ENCODE measurements around the gene LRMDA.

Gene LRMDA

DNA sequence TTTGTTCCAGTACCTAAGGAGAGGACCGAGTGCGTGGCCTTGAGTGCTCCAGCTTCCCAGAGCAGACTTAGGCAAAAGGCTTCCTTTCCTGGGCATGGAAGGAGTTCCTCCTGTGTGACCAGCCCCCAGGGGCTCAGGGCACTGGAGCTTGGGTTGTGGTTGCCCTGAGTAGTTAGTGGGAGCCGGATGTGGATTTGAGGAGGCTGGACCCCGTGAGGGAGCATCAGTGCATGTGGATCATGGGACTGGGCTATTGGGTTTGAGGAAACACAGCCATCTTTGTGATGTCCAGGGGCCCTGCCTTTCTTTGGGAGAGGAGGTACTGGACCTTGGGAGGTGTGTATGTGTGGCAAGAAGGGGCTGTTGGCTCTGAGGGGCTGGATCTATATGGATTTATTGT is 8.4 kb downstream of the LRMDA start:
- TF ChIP-seq ZBTB7A (IDR thresholded peaks at IDR 0.05; ENCODE audit: low read depth) (no peak), CEBPB (IDR thresholded peaks at IDR 0.05) (no peak), EP300 (IDR thresholded peaks at IDR 0.05; ENCODE audit: borderline replicate concordance) (no peak), RAD21 (IDR thresholded peaks at IDR 0.05; ENCODE audit: low read depth) (no peak), CREB1 (IDR thresholded peaks at IDR 0.05; ENCODE audit: low read depth) (no peak), TEAD4 (IDR thresholded peaks at IDR 0.05) (no peak), YY1 (IDR thresholded peaks at IDR 0.05; ENCODE audit: low read depth) (no peak), NFIC (IDR thresholded peaks at IDR 0.05) (no peak)
- TF ChIP-seq, protein P1, sequence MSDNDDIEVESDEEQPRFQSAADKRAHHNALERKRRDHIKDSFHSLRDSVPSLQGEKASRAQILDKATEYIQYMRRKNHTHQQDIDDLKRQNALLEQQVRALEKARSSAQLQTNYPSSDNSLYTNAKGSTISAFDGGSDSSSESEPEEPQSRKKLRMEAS (IDR thresholded peaks at IDR 0.05) = no peak

DNA sequence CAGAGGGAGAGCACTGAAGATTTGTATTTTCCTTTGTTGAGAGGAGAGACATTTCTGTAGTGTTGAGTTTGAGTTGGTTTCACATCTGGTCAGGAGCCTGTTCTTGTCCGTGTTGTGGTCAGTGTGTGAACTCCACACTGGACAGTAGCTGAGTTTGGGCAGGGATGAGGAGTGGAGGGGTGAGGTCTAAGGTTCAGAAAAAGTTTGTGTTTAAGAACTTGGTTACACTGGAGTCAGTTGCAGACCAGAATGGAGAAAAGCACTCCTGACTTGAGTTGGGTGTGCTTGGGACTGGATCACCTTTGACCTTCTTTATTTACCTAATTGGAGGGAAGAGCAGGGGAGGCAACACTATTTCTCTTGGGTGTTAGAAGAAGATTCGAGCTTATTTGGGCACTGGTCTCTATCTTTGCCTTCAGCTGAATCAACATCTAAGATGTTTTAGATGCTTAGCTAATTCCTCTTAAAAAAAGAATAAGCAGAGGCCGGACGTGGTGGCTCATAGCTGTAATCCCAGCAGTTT is 8.9 kb downstream of the LRMDA start:
- TF ChIP-seq, protein P2, sequence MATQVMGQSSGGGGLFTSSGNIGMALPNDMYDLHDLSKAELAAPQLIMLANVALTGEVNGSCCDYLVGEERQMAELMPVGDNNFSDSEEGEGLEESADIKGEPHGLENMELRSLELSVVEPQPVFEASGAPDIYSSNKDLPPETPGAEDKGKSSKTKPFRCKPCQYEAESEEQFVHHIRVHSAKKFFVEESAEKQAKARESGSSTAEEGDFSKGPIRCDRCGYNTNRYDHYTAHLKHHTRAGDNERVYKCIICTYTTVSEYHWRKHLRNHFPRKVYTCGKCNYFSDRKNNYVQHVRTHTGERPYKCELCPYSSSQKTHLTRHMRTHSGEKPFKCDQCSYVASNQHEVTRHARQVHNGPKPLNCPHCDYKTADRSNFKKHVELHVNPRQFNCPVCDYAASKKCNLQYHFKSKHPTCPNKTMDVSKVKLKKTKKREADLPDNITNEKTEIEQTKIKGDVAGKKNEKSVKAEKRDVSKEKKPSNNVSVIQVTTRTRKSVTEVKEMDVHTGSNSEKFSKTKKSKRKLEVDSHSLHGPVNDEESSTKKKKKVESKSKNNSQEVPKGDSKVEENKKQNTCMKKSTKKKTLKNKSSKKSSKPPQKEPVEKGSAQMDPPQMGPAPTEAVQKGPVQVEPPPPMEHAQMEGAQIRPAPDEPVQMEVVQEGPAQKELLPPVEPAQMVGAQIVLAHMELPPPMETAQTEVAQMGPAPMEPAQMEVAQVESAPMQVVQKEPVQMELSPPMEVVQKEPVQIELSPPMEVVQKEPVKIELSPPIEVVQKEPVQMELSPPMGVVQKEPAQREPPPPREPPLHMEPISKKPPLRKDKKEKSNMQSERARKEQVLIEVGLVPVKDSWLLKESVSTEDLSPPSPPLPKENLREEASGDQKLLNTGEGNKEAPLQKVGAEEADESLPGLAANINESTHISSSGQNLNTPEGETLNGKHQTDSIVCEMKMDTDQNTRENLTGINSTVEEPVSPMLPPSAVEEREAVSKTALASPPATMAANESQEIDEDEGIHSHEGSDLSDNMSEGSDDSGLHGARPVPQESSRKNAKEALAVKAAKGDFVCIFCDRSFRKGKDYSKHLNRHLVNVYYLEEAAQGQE (IDR thresholded peaks at IDR 0.05; ENCODE audit: low read depth) = no peak
- TF ChIP-seq, protein P3, sequence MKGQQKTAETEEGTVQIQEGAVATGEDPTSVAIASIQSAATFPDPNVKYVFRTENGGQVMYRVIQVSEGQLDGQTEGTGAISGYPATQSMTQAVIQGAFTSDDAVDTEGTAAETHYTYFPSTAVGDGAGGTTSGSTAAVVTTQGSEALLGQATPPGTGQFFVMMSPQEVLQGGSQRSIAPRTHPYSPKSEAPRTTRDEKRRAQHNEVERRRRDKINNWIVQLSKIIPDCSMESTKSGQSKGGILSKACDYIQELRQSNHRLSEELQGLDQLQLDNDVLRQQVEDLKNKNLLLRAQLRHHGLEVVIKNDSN (IDR thresholded peaks at IDR 0.05) = no peak
- TF ChIP-seq, protein P1 (IDR thresholded peaks at IDR 0.05) = no peak
- no peak for TF ChIP-seq EGR1 (IDR thresholded peaks at IDR 0.05)
- TF ChIP-seq CEBPB (IDR thresholded peaks at IDR 0.05) = no peak
- TF ChIP-seq ZBTB7A (IDR thresholded peaks at IDR 0.05; ENCODE audit: low read depth) = no peak
- no peak for TF ChIP-seq RAD21 (IDR thresholded peaks at IDR 0.05; ENCODE audit: low read depth)
- TF ChIP-seq CREB1 (IDR thresholded peaks at IDR 0.05; ENCODE audit: low read depth) = no peak

DNA sequence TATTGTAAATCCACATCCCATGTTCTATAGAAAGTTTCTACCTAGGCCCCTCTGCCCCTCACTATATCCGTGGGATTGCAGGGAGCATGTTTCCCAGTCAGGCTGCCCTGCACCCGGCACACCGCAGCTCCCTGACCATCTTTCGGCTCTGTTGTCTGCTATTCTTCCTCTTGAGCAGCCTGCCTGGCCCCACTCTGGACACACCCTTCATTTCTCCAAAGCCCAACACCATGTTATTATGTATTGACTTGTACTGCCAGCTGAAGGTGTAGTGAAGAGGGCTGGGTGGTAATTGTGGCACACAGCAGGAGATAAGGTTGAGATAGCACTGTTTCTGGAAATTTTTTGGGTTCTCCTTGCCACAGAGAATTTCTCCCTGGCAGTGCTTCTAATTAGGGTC is 9.8 kb downstream of the LRMDA start:
- no peak for TF ChIP-seq CEBPB (IDR thresholded peaks at IDR 0.05)

DNA sequence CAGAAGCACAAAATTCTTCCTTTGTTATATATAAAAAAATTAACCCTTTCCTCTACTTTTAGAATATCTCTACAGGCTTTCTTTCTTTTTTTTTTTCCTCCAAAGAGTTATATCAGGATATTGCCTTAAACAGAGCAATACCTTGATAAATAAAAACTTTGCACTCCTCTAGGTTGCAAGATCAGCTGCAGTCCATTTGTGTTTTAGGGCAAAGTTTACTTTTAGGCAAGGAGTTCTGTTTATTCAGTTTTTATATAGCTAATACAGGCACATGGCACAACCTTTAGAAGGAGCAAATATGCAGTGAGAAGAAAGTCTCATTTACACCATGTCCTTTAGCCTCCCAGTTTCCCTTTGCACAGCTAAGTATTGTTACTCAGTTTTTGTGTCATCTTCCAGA is 10.3 kb downstream of the LRMDA start:
- TF ChIP-seq RAD21 (IDR thresholded peaks at IDR 0.05; ENCODE audit: low read depth) (no peak), EGR1 (IDR thresholded peaks at IDR 0.05) (no peak), TEAD4 (IDR thresholded peaks at IDR 0.05) (no peak), FOXM1 (IDR thresholded peaks at IDR 0.05; ENCODE audit: borderline replicate concordance, low read depth) (no peak), YY1 (IDR thresholded peaks at IDR 0.05; ENCODE audit: low read depth) (no peak), TCF12 (IDR thresholded peaks at IDR 0.05; ENCODE audit: low read depth) (no peak), TAF1 (IDR thresholded peaks at IDR 0.05; ENCODE audit: low read depth) (no peak), EP300 (IDR thresholded peaks at IDR 0.05; ENCODE audit: borderline replicate concordance) (no peak), CEBPB (IDR thresholded peaks at IDR 0.05) (no peak), NFIC (IDR thresholded peaks at IDR 0.05) (no peak), CREB1 (IDR thresholded peaks at IDR 0.05; ENCODE audit: low read depth) (no peak), ZBTB7A (IDR thresholded peaks at IDR 0.05; ENCODE audit: low read depth) (no peak)
- TF ChIP-seq, protein P2 (IDR thresholded peaks at IDR 0.05; ENCODE audit: low read depth) = no peak
- TF ChIP-seq, protein P1 (IDR thresholded peaks at IDR 0.05) = no peak
- TF ChIP-seq, protein P3 (IDR thresholded peaks at IDR 0.05) = no peak

DNA sequence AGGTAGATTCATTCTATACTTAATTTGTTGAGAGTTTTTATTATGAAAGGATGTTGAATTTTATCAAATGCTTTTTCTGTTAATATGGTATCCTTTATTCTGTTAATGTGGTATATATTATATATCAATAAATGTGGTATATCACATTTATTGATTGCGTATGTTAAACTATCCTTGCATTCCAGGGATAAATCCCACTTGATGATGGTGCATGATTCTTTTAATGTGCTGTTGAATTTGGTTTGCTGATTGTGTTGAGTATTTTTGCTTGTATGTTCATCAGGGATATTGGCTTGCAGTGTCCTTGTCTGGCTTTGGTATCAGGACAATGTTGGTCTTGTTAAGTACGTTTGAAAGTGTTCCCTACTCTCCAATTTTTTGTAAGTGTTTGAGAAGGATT is 11.9 kb downstream of the LRMDA start:
- TF ChIP-seq TEAD4 (IDR thresholded peaks at IDR 0.05) (no peak), NFIC (IDR thresholded peaks at IDR 0.05) (no peak), CEBPB (IDR thresholded peaks at IDR 0.05) (no peak), RAD21 (IDR thresholded peaks at IDR 0.05; ENCODE audit: low read depth) (no peak), ZBTB7A (IDR thresholded peaks at IDR 0.05; ENCODE audit: low read depth) (no peak), CREB1 (IDR thresholded peaks at IDR 0.05; ENCODE audit: low read depth) (no peak), EP300 (IDR thresholded peaks at IDR 0.05; ENCODE audit: borderline replicate concordance) (no peak), TAF1 (IDR thresholded peaks at IDR 0.05; ENCODE audit: low read depth) (no peak), FOXM1 (IDR thresholded peaks at IDR 0.05; ENCODE audit: borderline replicate concordance, low read depth) (no peak)
- TF ChIP-seq, protein P2 (IDR thresholded peaks at IDR 0.05; ENCODE audit: low read depth) = no peak
- TF ChIP-seq, protein P3 (IDR thresholded peaks at IDR 0.05) = no peak
- TF ChIP-seq, protein P1 (IDR thresholded peaks at IDR 0.05) = no peak

All from Ishikawa (cell line).